ENCODE data around the gene XYLB. TPM values are rescaled to one million over a fixed set of nuclear protein-coding genes. Genes with fewer than 3 reads are reported as not detected.

XYLB gene
- total RNA-seq, 1 donor from 2014 or later, result 0.43 TPM

DNA sequence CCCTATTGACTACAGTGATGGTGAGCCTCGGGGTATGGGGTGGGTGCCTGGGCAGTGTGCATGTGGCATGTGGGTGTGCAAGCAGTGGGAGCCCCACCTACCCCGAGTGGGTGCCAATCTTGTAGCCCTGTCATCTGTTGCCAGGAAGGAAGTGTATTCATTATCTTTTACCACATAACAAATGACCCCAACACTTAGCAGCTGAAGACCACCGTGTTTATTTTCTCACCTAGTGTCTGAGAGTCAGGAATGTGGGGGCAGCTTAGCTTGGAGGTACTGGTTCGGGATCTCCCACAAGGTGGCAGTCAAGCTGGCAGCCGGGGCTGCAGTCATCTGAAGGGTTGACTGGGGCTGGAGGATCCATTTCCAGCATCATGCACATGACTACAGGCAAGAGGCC, 21.7 kb downstream of the XYLB start:
- TF ChIP-seq, protein P1, sequence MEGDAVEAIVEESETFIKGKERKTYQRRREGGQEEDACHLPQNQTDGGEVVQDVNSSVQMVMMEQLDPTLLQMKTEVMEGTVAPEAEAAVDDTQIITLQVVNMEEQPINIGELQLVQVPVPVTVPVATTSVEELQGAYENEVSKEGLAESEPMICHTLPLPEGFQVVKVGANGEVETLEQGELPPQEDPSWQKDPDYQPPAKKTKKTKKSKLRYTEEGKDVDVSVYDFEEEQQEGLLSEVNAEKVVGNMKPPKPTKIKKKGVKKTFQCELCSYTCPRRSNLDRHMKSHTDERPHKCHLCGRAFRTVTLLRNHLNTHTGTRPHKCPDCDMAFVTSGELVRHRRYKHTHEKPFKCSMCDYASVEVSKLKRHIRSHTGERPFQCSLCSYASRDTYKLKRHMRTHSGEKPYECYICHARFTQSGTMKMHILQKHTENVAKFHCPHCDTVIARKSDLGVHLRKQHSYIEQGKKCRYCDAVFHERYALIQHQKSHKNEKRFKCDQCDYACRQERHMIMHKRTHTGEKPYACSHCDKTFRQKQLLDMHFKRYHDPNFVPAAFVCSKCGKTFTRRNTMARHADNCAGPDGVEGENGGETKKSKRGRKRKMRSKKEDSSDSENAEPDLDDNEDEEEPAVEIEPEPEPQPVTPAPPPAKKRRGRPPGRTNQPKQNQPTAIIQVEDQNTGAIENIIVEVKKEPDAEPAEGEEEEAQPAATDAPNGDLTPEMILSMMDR (IDR thresholded peaks at IDR 0.05), result no peak
- Histone ChIP-seq H3K9me3 (no peaks in the 10 kb centered on the region), H3K27ac (no peak overlapping the region), H3K4me1 (no peaks in the 10 kb centered on the region), H3K4me3 (no peak overlapping the region), H3K36me3 (peaks cover 9 to 23% of the 10 kb centered on the region in 2 donors), H3K27me3 (no peaks in the 10 kb centered on the region)
- DNase-seq (ENCODE audit: low spot score in 2 of 2), result peak in 1 of 2 donors; percentile 60
- intact Hi-C loops (cut with DNase I), result no loop called here

DNA sequence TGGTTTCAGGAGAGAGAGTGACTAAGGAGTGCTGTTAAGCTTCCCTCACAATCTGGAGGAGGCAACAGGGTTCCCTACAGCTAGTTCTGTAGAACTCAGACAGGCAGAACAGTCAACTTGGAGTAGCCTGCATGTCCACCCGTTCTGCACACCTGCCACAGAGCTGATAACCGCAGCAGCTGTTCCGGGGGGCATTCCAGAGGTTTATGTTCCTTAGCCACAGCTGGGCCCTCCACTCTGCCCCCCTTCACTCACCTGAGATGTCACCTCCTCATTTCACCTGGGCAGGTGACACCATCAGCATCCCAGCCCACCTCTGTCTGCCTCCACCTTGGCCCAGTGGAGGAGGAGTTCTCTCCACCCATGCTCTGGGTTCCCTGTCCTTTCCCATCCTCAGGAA, 22.6 kb downstream of the XYLB start:
- Histone ChIP-seq H3K4me3 (no peak overlapping the region), H3K9me3 (no peaks in the 10 kb centered on the region), H3K27me3 (no peaks in the 10 kb centered on the region), H3K27ac (no peak overlapping the region), H3K36me3 (peaks cover 10 to 23% of the 10 kb centered on the region in 2 donors), H3K4me1 (no peaks in the 10 kb centered on the region)
- intact Hi-C loops (cut with DNase I), result no loop called here
- TF ChIP-seq, protein P1 (IDR thresholded peaks at IDR 0.05), result no peak
- DNase-seq (ENCODE audit: low spot score in 2 of 2), result peak in 1 of 2 donors; percentile 30

DNA sequence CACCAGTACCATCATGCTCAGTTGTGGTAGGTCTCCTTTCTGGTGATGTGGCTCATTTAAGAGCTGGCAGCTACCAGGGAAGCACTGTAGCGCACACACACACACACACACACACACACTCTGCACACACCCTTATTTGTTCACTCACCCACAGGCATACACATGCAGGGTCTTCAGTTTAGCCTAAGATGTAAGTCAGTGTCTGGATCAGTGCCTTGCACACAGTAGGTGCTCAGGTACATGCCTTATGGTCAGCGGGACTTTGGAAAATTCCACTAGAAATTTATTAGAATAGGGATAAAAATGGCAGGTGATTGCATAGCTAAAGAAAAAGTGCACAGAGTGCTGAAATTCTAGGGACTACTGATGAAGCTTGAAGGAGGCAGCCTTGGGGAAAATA, 23.6 kb downstream of the XYLB start:
- TF ChIP-seq, protein P1 (IDR thresholded peaks at IDR 0.05), result no peak
- Histone ChIP-seq H3K27ac (no peak overlapping the region), H3K36me3 (peaks cover 13 to 19% of the 10 kb centered on the region in 2 donors), H3K4me1 (no peaks in the 10 kb centered on the region), H3K4me3 (no peak overlapping the region), H3K27me3 (no peaks in the 10 kb centered on the region), H3K9me3 (no peaks in the 10 kb centered on the region)
- intact Hi-C loops (cut with DNase I), result no loop called here
- no peak for DNase-seq (ENCODE audit: low spot score in 2 of 2)

DNA sequence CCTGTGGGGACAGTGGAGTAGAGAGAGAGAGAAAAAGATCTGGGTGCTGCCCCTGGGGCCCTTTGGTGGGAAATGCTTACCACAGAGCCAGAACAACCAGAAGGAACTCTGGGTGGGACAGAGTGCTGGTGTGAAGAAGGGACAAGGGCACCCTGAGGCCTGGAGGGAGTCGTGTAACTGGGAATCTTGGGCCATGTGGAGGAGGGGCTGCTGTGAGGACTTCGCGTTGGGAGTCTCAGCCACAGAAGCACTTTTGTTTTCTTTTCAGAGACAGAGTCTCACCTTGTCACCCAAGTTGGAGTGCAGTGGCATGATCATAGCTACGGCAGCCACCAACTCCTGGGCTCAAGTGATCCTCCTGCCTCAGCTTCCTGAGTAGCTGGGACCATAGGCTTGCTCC, 24.3 kb downstream of the XYLB start:
- Histone ChIP-seq H3K4me1 (no peaks in the 10 kb centered on the region), H3K36me3 (peaks cover 12 to 13% of the 10 kb centered on the region in 2 donors)
- no peak for DNase-seq (ENCODE audit: low spot score in 2 of 2)

DNA sequence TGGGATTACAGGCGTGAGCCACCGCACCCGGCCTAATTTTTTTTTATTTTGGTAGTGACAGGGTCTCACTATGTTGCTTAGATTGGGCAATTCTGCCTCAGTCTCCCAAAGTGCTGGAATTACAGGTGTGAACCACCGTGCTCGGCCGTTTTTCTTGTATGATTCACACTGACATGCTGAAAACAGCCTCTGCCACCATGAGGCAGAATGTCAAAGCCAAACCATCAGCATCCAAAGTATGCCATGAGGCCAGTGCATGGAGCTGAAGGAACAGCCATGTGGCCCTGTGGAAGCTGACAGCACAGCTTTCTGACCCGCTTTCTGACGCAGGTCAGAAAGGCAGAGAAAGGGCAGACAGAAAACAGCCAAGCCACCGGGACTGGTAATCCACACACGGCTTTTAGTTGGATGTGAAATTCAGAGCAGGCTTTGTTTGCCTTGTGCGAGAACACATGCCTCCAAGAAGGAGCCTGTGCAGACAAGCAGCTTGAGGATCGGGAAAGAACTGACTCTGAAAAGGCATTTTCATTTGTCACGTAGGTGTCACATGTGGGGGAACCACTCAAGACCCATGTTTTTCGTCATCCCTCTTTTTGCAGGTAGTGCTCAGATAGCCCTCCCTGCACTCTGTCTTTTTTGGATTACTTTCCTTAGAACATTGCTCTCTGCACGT, 25.1 kb downstream of the XYLB start:
- intact Hi-C loops (cut with DNase I), result no loop called here
- Histone ChIP-seq H3K9me3 (no peaks in the 10 kb centered on the region), H3K27me3 (no peaks in the 10 kb centered on the region), H3K36me3 (peaks cover 12 to 13% of the 10 kb centered on the region in 2 donors), H3K4me3 (no peak overlapping the region), H3K4me1 (no peaks in the 10 kb centered on the region), H3K27ac (no peak overlapping the region)
- DNase-seq (ENCODE audit: low spot score in 2 of 2), result peak in 1 of 2 donors; percentile 40
- TF ChIP-seq, protein P1 (IDR thresholded peaks at IDR 0.05), result no peak

More for the DNA sequence above, 24.3 kb downstream of the XYLB start:
- no peaks in the 10 kb centered on the region for H3K9me3 ChIP-seq
- no peak overlapping the region for H3K4me3 ChIP-seq
- H3K27ac ChIP-seq, result no peak overlapping the region
- TF ChIP-seq, protein P1 (IDR thresholded peaks at IDR 0.05), result no peak
- intact Hi-C loops (cut with DNase I), result no loop called here
- H3K27me3 ChIP-seq, result no peaks in the 10 kb centered on the region

All from ascending aorta (tissue), 2 donors.